Activated naive CD4-positive, alpha-beta T cell treated with anti-CD3 and anti-CD28 coated beads, Interleukin-2, amount 50 U/mL, for 24 hours (primary cell): Measurements from ENCODE around the gene PARP15.
"Not testable (repeated sequence)": the region's sequence is repeated elsewhere in the genome, so short reads cannot be mapped to it uniquely, and the experiment has no call there.

Experiments used
- H3K27ac Mint-ChIP-seq: one replicate; pipeline ENCODE4 v1.8.0; 2021; ENCODE audit warnings: mild to moderate bottlenecking, mixed read lengths
- H3K27me3 Mint-ChIP-seq: one replicate; pipeline ENCODE4 v1.8.0; 2021; ENCODE audit warnings: mixed read lengths
- H3K36me3 Mint-ChIP-seq: one replicate; pipeline ENCODE4 v1.8.0; 2021; ENCODE audit warnings: mixed read lengths
- H3K4me1 Mint-ChIP-seq: one replicate; pipeline ENCODE4 v1.8.0; 2021; ENCODE audit warnings: mixed read lengths
- H3K4me3 Mint-ChIP-seq: one replicate; pipeline ENCODE4 v1.8.0; 2021; ENCODE audit warnings: mild to moderate bottlenecking, mixed read lengths
- H3K9me3 Mint-ChIP-seq: one replicate; pipeline ENCODE4 v1.8.0; 2021; ENCODE audit warnings: mixed read lengths

Gene PARP15

DNA sequence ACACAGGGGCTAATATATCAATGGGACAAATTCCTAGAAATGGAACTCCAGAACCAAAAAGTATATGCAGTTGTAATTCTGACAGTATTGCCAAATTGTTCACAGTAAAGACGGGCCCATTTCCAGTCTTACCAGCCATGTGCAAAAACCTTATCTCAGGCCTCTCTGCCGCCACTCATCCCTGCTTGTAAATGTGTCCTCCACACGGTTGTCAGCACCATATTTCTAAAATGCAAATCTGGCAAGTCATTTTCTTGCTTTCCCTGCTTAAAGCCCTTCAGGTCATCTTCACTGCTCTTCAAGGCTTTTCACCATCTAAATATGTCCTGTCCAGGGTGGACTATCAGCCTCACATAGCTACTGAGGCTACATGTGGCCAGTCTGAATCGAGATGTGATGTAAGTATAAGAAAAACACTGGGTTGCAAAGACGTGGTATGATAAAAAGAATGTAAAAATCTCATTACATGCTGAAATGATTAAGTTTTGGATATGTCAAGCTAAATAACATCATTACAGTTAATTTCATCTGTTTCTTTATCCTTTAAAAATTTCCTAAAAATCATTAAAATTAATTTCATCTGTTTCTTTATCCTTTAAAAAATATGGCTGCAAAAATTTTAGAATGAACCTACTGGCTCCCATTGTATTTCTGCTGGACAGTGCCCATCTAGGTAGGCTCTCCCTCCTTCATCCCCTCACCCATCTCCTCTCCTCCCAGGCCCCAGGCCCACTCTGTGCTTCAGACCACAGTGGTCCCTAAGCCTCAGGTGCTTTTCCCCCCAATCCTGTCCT, 14.3 kb upstream of the PARP15 start:
- Mint-ChIP-seq H3K9me3 (no peaks in the 10 kb centered on the region), H3K4me1 (peaks cover 76% of the 10 kb centered on the region), H3K27ac (peak overlapping the region; percentile 100), H3K4me3 (peak overlapping the region; percentile 99), H3K27me3 (no peaks in the 10 kb centered on the region), H3K36me3 (peaks cover 18% of the 10 kb centered on the region)

DNA sequence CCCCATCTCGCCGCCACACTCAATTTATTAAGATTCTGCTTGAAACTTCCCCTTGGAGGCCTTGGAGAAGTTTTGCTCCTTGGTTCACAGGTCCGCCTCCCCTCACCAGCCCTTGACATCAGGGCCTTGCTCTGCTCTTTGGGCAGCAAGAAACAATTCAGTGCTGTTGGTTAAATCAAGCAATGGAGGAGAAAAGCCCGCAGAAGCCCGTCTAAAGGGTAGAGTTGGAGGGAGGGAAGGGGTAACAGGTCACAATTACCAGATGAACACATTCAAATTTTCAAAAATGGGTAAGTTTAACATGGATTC, 13.8 kb upstream of the PARP15 start:
- Mint-ChIP-seq H3K36me3 (peaks cover 23% of the 10 kb centered on the region), H3K4me3 (peak overlapping the region; percentile 99), H3K4me1 (peaks cover 81% of the 10 kb centered on the region), H3K27ac (peak overlapping the region; percentile 100), H3K9me3 (no peaks in the 10 kb centered on the region), H3K27me3 (no peaks in the 10 kb centered on the region)

DNA sequence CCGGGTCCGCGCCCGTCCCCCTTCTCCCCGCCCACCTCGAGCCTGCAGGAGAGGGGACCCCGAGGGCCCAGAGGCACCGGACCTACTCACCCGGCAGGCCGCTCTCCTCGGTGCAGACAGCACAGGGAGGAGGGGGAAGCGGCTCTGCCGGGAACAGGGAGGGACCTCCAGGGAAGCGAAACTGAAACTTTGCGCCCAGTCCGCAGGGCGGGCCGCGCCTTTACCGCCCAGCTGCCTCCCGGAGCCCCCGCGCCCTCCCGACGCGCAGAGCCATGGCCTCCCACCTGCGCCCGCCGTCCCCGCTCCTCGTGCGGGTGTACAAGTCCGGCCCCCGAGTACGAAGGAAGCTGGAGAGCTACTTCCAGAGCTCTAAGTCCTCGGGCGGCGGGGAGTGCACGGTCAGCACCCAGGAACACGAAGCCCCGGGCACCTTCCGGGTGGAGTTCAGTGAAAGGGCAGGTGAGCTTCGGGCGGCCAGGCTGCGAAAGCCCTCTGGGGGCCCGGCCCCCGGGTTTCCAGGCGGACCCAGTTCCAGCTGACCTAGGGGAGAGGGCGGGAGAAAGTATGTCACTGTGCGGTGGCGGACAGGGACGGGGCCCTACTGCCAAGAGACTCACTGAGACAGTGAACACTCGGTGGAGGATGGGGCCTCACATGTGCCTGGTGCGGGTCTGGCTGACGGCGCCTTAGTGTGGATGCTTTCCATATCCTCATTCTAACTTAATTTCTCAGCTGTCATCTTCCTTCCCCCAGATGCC, 13.1 kb upstream of the PARP15 start, which contains the start of the genes DTX3L and PARP9:
Gene DTX3L (plus strand): TSS at position 184 of the 758 bp plus-strand sequence. CDS start 89 bp downstream, at position 273.
Gene PARP9 (minus strand): TSS at position 146 of the 758 bp plus-strand sequence. CDS start 4,680 bp downstream, outside the sequence.
- peaks cover 84% of the 10 kb centered on the region for H3K4me1 Mint-ChIP-seq
- H3K27me3 Mint-ChIP-seq, result no peaks in the 10 kb centered on the region
- H3K27ac Mint-ChIP-seq, result peak within 1 kb of the TSS; percentile 100
- no peaks in the 10 kb centered on the region for H3K9me3 Mint-ChIP-seq
- peak within 1 kb of the TSS; percentile 99 for H3K4me3 Mint-ChIP-seq
- H3K36me3 Mint-ChIP-seq, result peaks cover 22% of the 10 kb centered on the region

DNA sequence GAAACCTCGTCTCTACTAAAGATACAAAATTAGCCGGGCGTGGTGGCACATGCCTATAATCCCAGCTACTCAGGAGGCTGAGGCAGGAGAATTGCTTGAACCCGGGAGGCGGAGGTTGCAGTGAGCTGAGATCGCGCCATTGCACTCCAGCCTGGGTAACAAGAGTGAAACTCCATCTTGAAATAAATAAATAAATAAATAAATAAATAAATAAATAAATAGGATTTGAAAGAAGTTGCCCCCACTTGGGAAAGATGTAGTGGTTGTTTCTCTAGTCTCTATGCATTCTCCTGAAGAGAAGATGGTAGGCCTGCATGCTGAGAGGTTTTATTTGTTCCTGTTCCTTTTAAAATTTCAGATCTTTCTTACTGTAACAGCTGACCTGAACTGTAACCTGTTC, 9.3 kb upstream of the PARP15 start:
- H3K27me3 Mint-ChIP-seq, H3K9me3 Mint-ChIP-seq: not testable (repeated sequence)
- Mint-ChIP-seq H3K4me3 (peak overlapping the region; percentile 73), H3K4me1 (peaks cover 82% of the 10 kb centered on the region), H3K36me3 (peaks cover 28% of the 10 kb centered on the region), H3K27ac (peak overlapping the region; percentile 92)

DNA sequence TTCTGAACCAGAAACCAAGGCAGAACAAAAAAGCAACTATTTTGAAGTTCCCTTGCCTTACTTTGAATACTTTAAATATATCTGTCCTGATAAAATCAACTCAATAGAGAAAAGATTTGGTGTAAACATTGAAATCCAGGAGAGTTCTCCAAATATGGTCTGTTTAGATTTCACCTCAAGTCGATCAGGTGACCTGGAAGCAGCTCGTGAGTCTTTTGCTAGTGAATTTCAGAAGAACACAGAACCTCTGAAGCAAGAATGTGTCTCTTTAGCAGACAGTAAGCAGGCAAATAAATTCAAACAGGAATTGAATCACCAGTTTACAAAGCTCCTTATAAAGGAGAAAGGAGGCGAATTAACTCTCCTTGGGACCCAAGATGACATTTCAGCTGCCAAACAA, 8.7 kb upstream of the PARP15 start:
- Mint-ChIP-seq H3K27ac (peak overlapping the region; percentile 92), H3K4me3 (peak overlapping the region; percentile 73), H3K36me3 (peaks cover 31% of the 10 kb centered on the region)

DNA sequence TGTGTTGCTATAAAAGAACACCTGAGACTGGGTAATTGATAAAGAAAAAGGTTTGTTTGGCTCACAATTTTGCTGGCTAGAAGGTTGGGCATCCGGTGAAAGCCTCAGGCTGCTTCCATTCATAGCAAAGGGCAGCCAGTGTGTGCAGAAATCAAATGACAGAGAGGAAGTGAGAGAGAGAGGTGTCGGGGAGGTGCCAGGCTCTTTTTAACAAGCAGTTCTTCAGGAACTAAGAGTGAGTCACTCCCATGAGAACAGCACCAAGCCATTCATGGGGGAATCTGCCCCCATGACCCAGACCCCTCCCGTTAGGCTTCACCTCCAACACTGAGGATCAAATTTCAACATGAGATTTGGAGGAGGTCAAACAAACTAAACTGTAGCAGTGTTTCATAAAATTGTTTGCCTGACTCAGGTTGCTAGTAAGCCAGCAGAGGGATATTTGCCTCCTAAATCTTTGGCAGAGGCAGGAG, 4.5 kb upstream of the PARP15 start:
- Mint-ChIP-seq H3K27ac (peak overlapping the region; percentile 96), H3K36me3 (peaks cover 24% of the 10 kb centered on the region), H3K9me3 (no peaks in the 10 kb centered on the region), H3K4me1 (peaks cover 89% of the 10 kb centered on the region), H3K27me3 (no peaks in the 10 kb centered on the region), H3K4me3 (peak overlapping the region; percentile 6)

More for the DNA sequence above, 8.7 kb upstream of the PARP15 start:
- H3K9me3 Mint-ChIP-seq, result no peaks in the 10 kb centered on the region
- no peaks in the 10 kb centered on the region for H3K27me3 Mint-ChIP-seq
- peaks cover 82% of the 10 kb centered on the region for H3K4me1 Mint-ChIP-seq

DNA sequence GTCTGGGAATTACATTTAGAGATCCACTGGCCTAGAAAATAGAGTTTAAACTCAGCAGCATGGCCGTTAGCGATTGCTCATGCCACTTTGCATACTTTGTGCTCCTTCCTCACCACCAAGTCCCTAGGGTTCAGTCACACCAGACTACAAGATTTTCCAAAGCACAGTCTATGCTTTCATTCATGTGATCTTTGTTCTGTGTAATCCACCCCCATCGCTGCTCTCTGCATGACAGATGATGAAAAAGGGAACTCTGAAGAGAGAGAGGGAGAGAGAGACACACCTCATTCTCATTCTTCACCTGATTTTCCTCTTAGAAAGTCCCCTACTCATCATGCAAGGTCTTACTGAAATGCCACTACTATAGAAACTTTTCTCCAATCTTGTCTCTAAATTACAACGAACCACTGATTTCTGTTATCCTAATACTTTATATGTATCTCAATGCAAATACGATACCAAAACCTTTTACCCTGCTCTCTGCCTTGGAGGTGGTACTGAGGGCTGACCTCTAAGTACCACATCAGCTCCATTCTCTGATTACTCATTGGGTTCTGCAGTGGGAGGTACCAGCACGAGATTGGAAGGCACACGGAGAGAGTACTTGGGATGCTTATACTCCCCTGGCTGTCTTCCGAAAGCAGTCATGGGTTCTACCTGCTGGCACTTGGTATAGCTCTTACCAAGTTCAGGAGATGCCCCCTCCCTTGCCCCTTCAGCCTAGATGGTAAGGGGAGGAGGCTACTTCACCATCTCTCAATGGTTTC, 1.1 kb upstream of the PARP15 start:
- Mint-ChIP-seq H3K36me3 (peaks cover 14% of the 10 kb centered on the region), H3K4me1 (peaks cover 85% of the 10 kb centered on the region), H3K9me3 (no peaks in the 10 kb centered on the region), H3K27me3 (no peaks in the 10 kb centered on the region), H3K4me3 (peak overlapping the region; percentile 93), H3K27ac (peak overlapping the region; percentile 84)

DNA sequence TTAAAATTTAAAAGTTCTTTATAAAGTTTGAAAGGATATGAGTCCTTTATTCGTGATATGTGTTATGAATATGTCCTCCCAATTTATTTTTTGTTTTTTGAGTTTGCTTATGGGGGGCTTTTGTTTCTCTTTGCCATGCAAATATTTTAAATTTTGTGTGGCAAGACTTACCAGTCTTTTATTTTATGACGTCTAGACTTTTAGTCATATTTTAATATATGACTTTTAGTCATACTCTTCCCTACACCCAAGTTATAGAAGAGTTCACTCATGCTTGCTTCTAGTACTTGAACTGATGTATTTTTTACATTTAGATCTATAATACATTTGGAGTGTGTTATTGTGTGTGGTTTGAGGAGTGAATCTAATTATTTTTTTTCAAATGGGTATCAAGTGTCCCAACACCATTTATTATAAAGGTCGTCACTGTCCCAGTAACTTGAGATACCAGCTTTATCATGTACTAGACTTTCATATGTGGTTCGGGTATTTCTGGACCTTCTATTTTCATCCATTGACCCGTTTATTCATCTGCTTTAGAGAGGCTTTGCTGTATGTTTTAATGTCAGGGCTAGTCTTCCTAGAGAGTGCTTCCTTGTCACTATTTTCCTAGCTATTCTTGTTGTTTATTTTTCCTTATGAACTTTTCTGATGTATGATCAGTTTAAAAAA, 755 bp downstream of the PARP15 start:
- Mint-ChIP-seq H3K27ac (peak overlapping the region; percentile 100), H3K27me3 (no peaks in the 10 kb centered on the region), H3K36me3 (peaks cover 17% of the 10 kb centered on the region), H3K4me3 (peak overlapping the region; percentile 93), H3K9me3 (peaks cover 8% of the 10 kb centered on the region), H3K4me1 (peaks cover 72% of the 10 kb centered on the region)

DNA sequence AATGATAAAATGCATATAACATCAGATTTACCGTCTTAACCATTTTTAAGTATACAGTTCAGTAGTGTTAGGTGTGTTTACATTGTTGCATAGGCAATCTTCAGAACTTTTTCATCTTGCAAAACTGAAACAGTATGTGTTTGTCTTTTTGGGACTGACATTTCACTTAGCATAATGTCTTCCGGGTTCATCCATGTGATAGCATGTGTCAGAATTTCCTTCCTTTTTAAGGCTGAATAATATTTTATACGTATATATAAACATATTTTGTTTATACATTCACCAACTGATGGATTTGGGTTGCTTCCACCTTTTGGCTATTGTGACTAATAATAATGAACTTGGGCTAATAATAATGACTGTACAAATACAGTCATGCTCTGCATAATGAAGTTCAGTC, 3.0 kb downstream of the PARP15 start:
- Mint-ChIP-seq H3K9me3 (peaks cover 8% of the 10 kb centered on the region), H3K27me3 (no peaks in the 10 kb centered on the region), H3K36me3 (peaks cover 23% of the 10 kb centered on the region), H3K4me3 (no peak overlapping the region), H3K4me1 (peaks cover 69% of the 10 kb centered on the region), H3K27ac (no peak overlapping the region)

DNA sequence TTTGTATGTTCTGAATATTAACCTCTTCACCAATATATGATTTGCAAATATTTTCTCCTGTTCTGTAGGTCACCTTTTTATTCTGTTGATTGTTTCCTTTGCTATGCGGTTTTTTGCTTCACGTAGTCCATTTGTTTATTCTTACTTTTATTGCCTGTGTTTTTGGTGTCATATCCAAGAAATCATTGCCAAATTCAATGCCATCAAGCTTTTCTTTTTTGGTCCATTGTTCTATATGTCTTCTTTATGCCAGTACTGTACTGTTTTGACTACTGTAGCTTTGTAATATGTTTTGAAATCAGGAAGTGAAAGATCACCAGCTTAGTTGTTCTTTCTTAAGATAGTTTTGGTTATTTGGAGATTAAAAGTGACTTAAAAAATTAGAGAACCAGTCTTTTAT, 4.2 kb downstream of the PARP15 start:
- Mint-ChIP-seq H3K27ac (no peak overlapping the region), H3K4me3 (no peak overlapping the region), H3K4me1 (peaks cover 69% of the 10 kb centered on the region)

DNA sequence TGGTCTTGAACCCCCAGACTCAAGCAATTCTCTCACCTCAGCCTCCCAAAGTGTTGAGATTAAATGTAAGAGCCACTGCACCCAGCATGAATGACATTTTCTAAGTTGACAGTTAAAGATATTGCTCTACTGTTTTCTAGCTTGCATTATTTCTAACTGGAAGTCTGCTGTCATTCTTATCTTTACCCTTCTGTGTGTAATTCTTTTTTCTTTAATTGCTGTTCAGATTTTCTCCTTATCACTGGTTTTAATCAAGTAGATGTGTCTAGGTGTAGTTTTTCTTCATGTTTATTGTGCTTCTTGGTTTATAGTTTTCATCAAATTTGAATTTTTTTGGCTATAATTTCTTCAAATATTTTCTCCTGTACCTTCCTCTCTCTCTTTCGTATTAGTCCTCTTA, 4.9 kb downstream of the PARP15 start:
- peaks cover 27% of the 10 kb centered on the region for H3K36me3 Mint-ChIP-seq
- H3K4me3 Mint-ChIP-seq, result no peak overlapping the region
- H3K27ac Mint-ChIP-seq, result peak overlapping the region; percentile 14
- peaks cover 68% of the 10 kb centered on the region for H3K4me1 Mint-ChIP-seq
- H3K27me3 Mint-ChIP-seq, result no peaks in the 10 kb centered on the region
- H3K9me3 Mint-ChIP-seq, result peaks cover 8% of the 10 kb centered on the region

More for the DNA sequence above, 4.2 kb downstream of the PARP15 start:
- Mint-ChIP-seq H3K36me3 (peaks cover 27% of the 10 kb centered on the region), H3K9me3 (peaks cover 8% of the 10 kb centered on the region), H3K27me3 (no peaks in the 10 kb centered on the region)

DNA sequence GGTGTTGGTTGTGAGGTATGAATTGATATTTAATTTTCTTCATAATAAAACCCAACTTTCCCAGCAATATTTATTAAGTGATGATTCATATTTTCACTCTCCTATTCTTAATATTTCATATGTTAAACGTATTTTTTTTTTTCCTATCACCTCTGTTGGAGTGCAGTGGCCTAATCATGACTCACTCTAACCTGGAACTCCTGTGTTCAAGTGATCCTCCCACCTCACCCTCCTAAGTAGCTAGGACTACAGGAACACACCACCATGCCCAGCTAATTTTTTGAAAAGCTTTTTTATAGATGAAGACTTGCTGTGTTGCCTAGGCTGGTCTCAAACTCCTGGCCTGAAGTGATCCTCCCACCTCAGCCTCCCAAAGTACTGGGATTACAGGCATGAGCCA, 8.6 kb downstream of the PARP15 start:
- Mint-ChIP-seq H3K27me3 (no peaks in the 10 kb centered on the region), H3K9me3 (peaks cover 8% of the 10 kb centered on the region), H3K36me3 (peaks cover 29% of the 10 kb centered on the region), H3K4me1 (peaks cover 59% of the 10 kb centered on the region), H3K4me3 (peak overlapping the region; percentile 66), H3K27ac (peak overlapping the region; percentile 86)

DNA sequence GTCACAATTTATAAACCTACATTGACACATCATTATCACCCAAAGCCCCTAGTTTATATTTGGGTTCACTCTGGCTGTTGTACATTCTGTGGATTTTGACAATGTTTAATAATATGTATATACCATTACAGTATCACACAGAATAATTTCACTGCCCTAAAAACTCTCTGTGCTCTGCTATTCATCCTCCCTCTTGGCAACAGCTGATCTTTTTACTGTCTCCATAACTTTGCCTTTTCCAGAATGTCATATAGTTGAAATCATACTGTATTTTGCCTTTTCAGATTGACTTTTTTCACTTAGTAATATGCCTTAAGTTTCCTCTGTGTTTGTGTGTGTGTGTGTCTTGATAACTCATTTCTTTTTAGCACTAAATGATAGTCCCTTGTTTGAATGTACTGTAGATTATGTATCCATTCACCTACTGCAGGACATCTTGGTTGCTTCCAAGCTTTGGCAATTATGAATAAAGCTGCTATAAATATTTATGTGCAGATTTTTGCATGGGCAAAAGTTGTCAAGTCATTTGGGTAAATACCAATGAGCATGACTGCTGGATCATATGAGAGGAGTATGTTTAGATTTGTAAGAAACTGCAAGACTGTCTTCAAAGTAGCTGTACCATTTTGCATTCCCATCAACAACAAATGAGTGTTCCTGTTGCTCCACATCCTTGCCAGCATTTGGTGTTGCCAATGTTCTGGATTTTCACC, 9.5 kb downstream of the PARP15 start:
- Mint-ChIP-seq H3K4me3 (peak overlapping the region; percentile 50), H3K27me3 (no peaks in the 10 kb centered on the region), H3K27ac (peak overlapping the region; percentile 82), H3K36me3 (peaks cover 26% of the 10 kb centered on the region), H3K4me1 (peaks cover 56% of the 10 kb centered on the region), H3K9me3 (peaks cover 8% of the 10 kb centered on the region)

DNA sequence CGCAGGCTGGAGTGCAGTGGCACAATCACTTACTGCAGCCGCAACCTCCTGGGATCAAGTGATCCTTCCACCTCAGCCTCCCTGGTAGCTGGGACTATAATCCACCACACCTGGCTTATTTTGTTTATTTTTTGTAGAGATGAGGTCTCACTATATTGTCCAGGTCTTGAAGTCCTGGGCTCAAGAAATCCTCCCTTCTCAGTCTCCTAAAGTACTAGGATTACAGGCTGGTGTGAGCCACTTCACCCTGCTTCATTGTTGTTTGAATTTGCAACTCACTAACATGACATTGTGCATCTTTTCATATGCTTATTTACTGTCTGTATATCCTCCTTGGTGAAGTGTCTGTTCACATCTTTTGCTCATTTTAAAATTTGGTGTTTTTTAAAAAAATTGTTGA, 10.1 kb downstream of the PARP15 start:
- Mint-ChIP-seq H3K4me1 (peaks cover 56% of the 10 kb centered on the region), H3K27ac (no peak overlapping the region), H3K4me3 (no peak overlapping the region), H3K36me3 (peaks cover 26% of the 10 kb centered on the region), H3K9me3 (peaks cover 2% of the 10 kb centered on the region), H3K27me3 (no peaks in the 10 kb centered on the region)
